Liver (tissue), 9 donors: ENCODE measurements around the gene PPP1R18. TPM values are rescaled to one million over a fixed set of nuclear protein-coding genes. Genes with fewer than 3 reads are reported as not detected.

Experiments used
- DNase-seq: peaks from one replicate; pipeline ENCODE4 v3.0.0-alpha.2; 2017; ENCODE audit warnings: low spot score
- H3K27ac ChIP-seq, 2 donors: one replicate each; pipeline ENCODE4 v1.7.0; 2013; ENCODE audit warnings: inconsistent platforms in 2 of 2, low read length in 2 of 2, control low read depth in 1 of 2, low read depth in 1 of 2, mild to moderate bottlenecking in 1 of 2
- H3K27me3 ChIP-seq, 4 donors: one replicate each; pipeline versions ENCODE4 v1.6.1 to v1.7.0; 2013; ENCODE audit warnings: low read length in 3 of 4, inconsistent platforms in 1 of 4, mild to moderate bottlenecking in 1 of 4, moderate library complexity in 1 of 4; ENCODE audit not compliant: control insufficient read depth in 4 of 4, insufficient read depth in 4 of 4
- H3K36me3 ChIP-seq, 4 donors: one replicate each; pipeline versions ENCODE4 v1.6.1 to v1.7.0; 2013; ENCODE audit warnings: low read length in 3 of 4, mild to moderate bottlenecking in 3 of 4, low read depth in 1 of 4, moderate library complexity in 1 of 4; ENCODE audit not compliant: control insufficient read depth in 4 of 4, insufficient read depth in 3 of 4
- H3K4me1 ChIP-seq, 4 donors: one replicate each; pipeline versions ENCODE4 v1.6.1 to v1.7.0; 2013; ENCODE audit warnings: low read length in 3 of 4, mild to moderate bottlenecking in 3 of 4, moderate library complexity in 1 of 4; ENCODE audit not compliant: control insufficient read depth in 4 of 4, insufficient read depth in 4 of 4
- H3K4me3 ChIP-seq, 3 donors: one replicate each; pipeline versions ENCODE4 v1.6.1 to v1.7.0; 2013; ENCODE audit warnings: low read length in 3 of 3, control low read depth in 1 of 3, low read depth in 1 of 3, mild to moderate bottlenecking in 1 of 3
- H3K9ac ChIP-seq, 2 donors: one replicate each; pipeline ENCODE4 v1.7.0; 2013; ENCODE audit warnings: low read length in 2 of 2, mild to moderate bottlenecking in 2 of 2, moderate library complexity in 2 of 2, control low read depth in 1 of 2, low read depth in 1 of 2
- H3K9me3 ChIP-seq, 4 donors: one replicate each; pipeline versions ENCODE4 v1.6.1 to v1.7.0; 2013; ENCODE audit warnings: low read length in 3 of 4; ENCODE audit not compliant: control insufficient read depth in 4 of 4
- EGR1 ChIP-seq, 2 donors: IDR thresholded peaks; 2 replicates each; pipeline ENCODE4 v1.6.1; 2016 to 2018; ENCODE audit warnings: antibody characterized with exemption in 2 of 2, low read depth in 2 of 2
- FOXA1 ChIP-seq: IDR thresholded peaks from 2 replicates; pipeline ENCODE4 v1.6.1; 2016; ENCODE audit warnings: antibody characterized with exemption
- HNF4A ChIP-seq, 2 donors: conservative IDR thresholded peaks; 2 replicates each; pipeline ENCODE4 v1.6.1; 2016; ENCODE audit warnings: antibody characterized with exemption in 2 of 2, mild to moderate bottlenecking in 2 of 2
- JUND ChIP-seq, 2 donors: IDR thresholded peaks; 2 replicates each; pipeline ENCODE4 v1.6.1; 2016; ENCODE audit warnings: antibody characterized with exemption in 2 of 2
- NR2F2 ChIP-seq: IDR thresholded peaks from 2 replicates; pipeline ENCODE4 v1.6.1; 2016; ENCODE audit warnings: antibody characterized with exemption
- RAD21 ChIP-seq, 2 donors: IDR thresholded peaks; 2 replicates each; pipeline ENCODE4 v1.6.1; 2016; ENCODE audit warnings: antibody characterized with exemption in 2 of 2, mild to moderate bottlenecking in 2 of 2
- ZBTB33 ChIP-seq: IDR thresholded peaks from 2 replicates; pipeline ENCODE4 v1.6.1; 2016; ENCODE audit warnings: antibody characterized with exemption
- WGBS: extraction: QIAGEN DNeasy Blood & Tissue Kit; methylation state at CpG from one replicate; pipeline ENCODE4 v1.1.7; 2013; 5-methylcytosine and 5-hydroxymethylcytosine counted together
- polyA plus RNA-seq, 2 donors: library from polyadenylated mRNA; stranded (reverse) in 1 of 2; unstranded in 1 of 2; fragments of 200-250 nt in 1 of 2; fragments of >200 nt in 1 of 2; fragmentation: Nextera tagmentation in 1 of 2; extraction: Ambion mirVana in 1 of 2; gene quantifications; one replicate each; pipeline versions ENCODE4 v1.2.1 to v1.2.3, GENCODE V29; 2013 to 2015
- total RNA-seq, 2 donors: library from RNA; depleted of rRNA; stranded (reverse); fragments of >200 nt; gene quantifications; one replicate each; pipeline ENCODE4 v1.2.3, GENCODE V29; 2014
- donor health status: healthy.
- donor health status: healthy.
- donor health status: healthy.
- donor health status: healthy.
- donor health status: healthy.

Gene PPP1R18
- total and polyA plus RNA-seq, 4 donors, result 7.4 to 17.4 (median 11.5) TPM

GRCh38 chr6:30685157-30686008 is 1.1 kb downstream of the PPP1R18 start:
- Histone ChIP-seq H3K4me1 (peaks cover 19 to 71% (median 53%) of the 10 kb centered on the region in 4 donors), H3K9ac (peak overlapping the region; percentile 75 to 81), H3K36me3 (no peaks in the 10 kb centered on the region), H3K4me3 (peak overlapping the region; percentile 60 to 94 (median 77)), H3K27me3 (no peaks in the 10 kb centered on the region), H3K27ac (peak overlapping the region; percentile 97 to 99), H3K9me3 (no peaks in the 10 kb centered on the region)
- WGBS, result 61% methylated on average over 29 of the region's 29 CpGs
- DNase-seq, result no peak
- no peak for TF ChIP-seq NR2F2

- no peak for DNase-seq
- TF ChIP-seq FOXA1, result no peak
- TF ChIP-seq HNF4A (conservative IDR thresholded peaks at IDR 0.05), result peak in 1 of 2 donors; percentile 24
- peak overlapping the region; percentile 97 to 99 for H3K27ac ChIP-seq
- H3K9ac ChIP-seq, result peak overlapping the region; percentile 75 to 81
- peaks cover 16 to 71% (median 55%) of the 10 kb centered on the region in 4 donors for H3K4me1 ChIP-seq
- H3K9me3 ChIP-seq, result no peaks in the 10 kb centered on the region
- no peaks in the 10 kb centered on the region for H3K36me3 ChIP-seq
- peak overlapping the region; percentile 60 to 94 (median 77) for H3K4me3 ChIP-seq
- H3K27me3 ChIP-seq, result no peaks in the 10 kb centered on the region
- 50% methylated on average over 21 of the region's 21 CpGs for WGBS
These were observed 1.9 kb downstream of the PPP1R18 start for GRCh38 chr6:30684386-30685156.

- WGBS, result 33% methylated on average over 2 of the region's 2 CpGs
- peak overlapping the region; percentile 97 to 99 for H3K27ac ChIP-seq
- H3K9me3 ChIP-seq, result no peaks in the 10 kb centered on the region
- no peaks in the 10 kb centered on the region for H3K27me3 ChIP-seq
- H3K36me3 ChIP-seq, result no peaks in the 10 kb centered on the region
- H3K4me3 ChIP-seq, result peak overlapping the region; percentile 59 to 71 (median 60)
- no peak for DNase-seq
- peak overlapping the region; percentile 72 to 77 for H3K9ac ChIP-seq
- H3K4me1 ChIP-seq, result peaks cover 16 to 74% (median 55%) of the 10 kb centered on the region in 4 donors
- TF ChIP-seq EGR1 (IDR thresholded peaks at IDR 0.05; ENCODE audit: low read depth in 2 of 2) (no peak), HNF4A (conservative IDR thresholded peaks at IDR 0.05) (no peak), RAD21 (IDR thresholded peaks at IDR 0.05) (no peak), JUND (IDR thresholded peaks at IDR 0.05) (no peak)
These were observed 2.5 kb downstream of the PPP1R18 start for GRCh38 chr6:30683980-30684338.

GRCh38 chr6:30683183-30683979 is 3.1 kb downstream of the PPP1R18 start:
- DNase-seq, result no peak
- TF ChIP-seq ZBTB33 (no peak), NR2F2 (peak; percentile 74)
- no peaks in the 10 kb centered on the region for H3K9me3 ChIP-seq
- peaks cover 0 to 3% (median 0%) of the 10 kb centered on the region in 4 donors for H3K36me3 ChIP-seq
- peak overlapping the region; percentile 97 to 99 for H3K27ac ChIP-seq
- WGBS, result 31% methylated on average over 7 of the region's 7 CpGs
- peak overlapping the region; percentile 24 to 77 for H3K9ac ChIP-seq
- H3K4me3 ChIP-seq, result peak overlapping the region; percentile 59 to 71 (median 60)
- no peaks in the 10 kb centered on the region for H3K27me3 ChIP-seq
- peaks cover 16 to 79% (median 59%) of the 10 kb centered on the region in 4 donors for H3K4me1 ChIP-seq
